Stimulated activated CD8-positive, alpha-beta memory T cell treated with anti-CD3 and anti-CD28 coated beads, Interleukin-4, amount 100 ng/mL, for 24 hours (primary cell): Measurements from ENCODE around the gene IER5.

ENCODE experiments used
- DNase-seq: peaks from one replicate; pipeline ENCODE4 v3.0.0-alpha.2; 2020; ENCODE audit warnings: low read depth

Gene IER5

DNA sequence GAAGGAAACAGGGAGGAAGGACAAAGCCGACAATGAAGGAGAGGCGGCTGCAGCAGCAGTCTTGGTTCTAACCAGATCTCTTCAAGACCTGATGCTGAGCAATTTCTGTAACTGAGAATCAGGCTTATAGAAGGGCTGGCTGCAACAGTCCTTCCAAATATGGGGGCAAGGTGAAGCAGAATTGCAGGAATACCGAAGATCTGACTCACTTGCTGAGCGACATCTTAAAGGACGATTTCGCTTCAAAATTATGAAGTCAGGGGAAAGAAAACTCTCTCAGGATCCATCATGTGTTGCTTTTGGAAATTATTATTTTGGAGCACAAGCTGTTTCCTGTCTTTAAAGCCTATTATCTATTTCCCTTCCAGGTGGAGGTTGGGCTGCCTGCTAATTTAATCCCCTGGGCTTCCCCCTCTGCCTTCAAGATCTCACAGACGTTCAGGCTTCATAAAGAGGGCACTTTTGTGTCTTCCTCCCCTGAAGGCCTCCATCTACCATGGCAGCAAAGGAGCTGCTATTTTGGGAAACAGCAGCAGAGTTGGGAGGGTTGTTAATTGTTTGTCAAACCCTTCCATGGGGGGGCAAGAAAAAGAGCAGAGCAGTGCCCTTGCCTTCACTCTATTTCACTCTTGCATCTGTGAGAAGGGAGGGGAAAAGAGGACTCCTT, 10.8 kb upstream of the IER5 start:
- DNase-seq = no peak

DNA sequence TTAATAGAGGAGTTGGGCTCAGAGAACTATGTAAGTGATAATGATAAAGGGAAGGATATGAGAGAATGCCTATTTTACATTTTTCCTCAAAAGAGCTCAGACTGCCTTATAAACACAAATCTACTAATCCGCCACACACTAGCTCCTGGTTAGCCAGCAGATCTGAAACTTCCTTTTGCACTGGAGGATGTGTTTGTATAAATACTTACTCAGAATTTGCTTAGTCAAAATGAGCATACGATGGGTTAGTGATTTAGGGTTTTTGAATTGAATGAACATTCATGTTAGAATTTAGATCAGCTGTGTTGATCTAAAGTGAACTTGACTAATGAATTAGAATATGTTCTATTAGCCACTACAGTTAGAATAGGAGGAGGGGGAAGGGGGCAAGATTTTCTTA, 9.1 kb upstream of the IER5 start:
- DNase-seq = no peak

DNA sequence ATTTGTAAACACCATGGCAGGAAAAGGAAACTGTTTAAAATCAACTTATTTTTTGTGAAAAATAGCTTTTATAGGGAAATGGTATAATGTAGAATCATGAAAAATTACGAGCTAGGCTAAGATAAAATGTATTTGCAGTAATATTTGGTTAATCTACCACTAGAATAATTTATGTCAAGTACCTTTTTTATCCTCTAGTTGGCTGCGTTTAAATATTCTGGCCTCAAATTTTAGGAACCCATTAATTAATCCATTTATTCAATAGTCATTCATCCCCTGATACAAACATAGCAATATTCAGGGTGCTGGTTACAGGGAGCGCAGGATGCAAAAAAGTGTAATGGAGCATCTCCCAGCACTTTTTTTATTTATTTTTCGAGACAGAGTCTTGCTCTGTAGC, 8.6 kb upstream of the IER5 start:
- no peak for DNase-seq

DNA sequence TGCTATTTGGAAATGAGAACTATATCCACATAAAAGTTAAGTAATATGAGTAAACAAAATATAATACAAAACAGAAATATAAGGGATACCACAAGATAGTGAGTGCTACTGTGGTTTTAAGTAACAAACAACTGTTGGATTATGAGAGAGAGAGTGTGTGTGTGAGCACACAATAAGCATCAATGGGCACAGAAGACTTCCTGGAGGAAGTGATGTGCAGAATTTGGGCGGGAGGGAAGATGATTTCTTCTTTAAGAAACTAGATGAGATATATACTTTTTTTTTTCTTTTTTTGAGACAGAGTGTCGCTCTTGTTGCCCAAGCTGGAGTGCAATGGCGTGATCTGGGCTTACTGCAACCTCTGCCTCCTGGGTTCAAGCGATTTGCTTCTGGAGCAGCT, 7.9 kb upstream of the IER5 start:
- DNase-seq = no peak

DNA sequence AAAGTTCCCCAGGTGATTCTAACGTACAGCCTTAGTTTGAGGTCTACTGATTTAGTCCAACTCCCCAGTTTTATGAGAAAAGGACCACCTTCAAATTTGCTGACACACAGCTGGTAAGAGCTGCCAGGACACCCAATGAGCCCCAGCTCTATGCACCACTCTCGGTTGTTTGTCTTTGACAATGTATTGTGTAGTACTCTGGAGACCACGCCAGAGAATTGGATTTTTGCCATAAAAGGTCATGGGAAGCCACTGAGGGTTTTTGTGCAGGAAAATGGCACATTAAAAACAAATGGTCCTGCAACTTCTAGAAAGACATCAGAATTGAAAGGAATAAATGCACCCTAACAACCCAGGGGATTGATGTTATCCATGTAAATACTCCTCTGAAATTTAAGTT, 7.1 kb upstream of the IER5 start:
- DNase-seq = no peak

DNA sequence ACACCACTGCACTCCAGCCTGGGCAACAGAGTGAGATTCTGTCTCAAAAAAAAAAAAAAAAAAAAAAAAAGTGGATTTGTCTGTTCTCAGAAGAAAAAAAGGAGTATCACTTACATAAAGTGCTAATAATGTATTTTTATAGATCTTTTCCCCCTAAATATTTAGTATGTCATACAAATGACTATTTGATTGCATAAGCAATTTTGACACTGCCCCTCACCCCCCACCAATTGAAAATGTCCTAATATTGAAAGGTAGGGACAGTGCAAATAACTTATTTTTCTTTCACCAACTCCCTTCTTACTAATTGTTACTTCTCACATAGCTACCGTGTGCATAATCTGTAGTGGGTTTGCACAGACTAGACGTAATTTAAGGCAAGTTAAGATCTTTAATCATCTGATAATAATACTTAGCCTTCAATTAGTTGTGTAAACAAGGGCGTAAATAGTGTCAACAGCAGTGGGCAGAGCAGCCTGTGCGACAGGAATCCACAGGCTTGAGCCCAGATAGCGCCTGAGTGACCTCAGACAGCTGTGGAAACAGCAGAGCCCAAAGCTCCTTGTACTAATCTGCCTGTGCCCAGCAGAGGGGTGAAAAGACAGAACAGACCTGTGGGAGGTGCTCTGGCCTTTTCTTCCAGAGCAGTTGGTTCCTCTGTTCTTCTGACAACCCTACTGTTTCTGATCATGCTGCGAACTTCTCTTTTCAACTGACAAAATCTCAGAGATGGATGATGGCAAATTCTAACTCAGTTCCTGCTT, 4.5 kb upstream of the IER5 start:
- no peak for DNase-seq

GRCh38 chr1:181084606-181084969, 3.9 kb upstream of the IER5 start:
- DNase-seq = no peak

DNA sequence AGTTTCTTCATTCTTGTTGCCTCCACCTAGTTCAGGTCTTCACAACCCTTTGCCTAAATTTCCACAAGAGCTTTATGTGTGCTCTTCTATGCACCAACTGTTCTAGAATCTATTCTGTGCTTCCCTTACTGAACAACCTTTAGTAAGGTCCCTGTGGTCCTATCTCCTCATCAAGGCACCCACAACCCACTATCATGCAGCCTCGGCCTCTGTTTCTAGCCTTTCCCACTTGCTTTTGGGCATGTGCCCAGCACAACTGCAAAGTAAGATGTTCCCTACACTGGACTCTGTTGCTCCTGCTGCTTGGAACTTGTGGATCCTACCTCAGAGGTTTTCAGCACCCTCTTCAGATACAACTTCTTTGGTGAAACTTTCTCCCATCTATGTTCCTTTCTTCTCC, 2.4 kb upstream of the IER5 start:
- no peak for DNase-seq

- DNase-seq = no peak
Observed at GRCh38 chr1:181086926-181087325, 1.6 kb upstream of the IER5 start.

DNA sequence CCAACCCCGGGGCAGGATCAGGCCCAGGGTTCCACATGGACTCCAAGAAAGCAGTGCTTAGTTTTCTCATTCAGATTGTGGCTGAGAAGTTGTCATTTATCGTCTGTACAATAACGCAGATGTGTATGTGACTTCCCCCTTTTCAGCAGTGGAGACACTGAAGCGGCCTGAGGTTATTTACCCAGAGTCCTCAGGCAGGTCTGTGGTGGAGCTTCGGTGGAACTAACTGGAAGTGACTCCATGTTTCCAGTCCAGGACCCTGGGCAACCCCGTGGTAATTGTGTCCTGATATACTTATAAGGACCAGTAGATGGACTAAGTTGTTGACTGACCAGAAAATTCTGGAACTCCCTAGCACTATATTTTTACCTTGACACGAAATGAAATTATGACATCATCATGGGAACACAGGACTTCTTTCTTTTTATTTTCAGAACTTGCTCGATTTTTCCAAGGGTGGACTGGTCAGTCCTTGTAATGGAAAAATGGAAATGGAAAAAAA, 1.0 kb upstream of the IER5 start:
- DNase-seq = no peak

- DNase-seq = no peak
Observed at GRCh38 chr1:181089017-181089675, 646 bp downstream of the IER5 start.

DNA sequence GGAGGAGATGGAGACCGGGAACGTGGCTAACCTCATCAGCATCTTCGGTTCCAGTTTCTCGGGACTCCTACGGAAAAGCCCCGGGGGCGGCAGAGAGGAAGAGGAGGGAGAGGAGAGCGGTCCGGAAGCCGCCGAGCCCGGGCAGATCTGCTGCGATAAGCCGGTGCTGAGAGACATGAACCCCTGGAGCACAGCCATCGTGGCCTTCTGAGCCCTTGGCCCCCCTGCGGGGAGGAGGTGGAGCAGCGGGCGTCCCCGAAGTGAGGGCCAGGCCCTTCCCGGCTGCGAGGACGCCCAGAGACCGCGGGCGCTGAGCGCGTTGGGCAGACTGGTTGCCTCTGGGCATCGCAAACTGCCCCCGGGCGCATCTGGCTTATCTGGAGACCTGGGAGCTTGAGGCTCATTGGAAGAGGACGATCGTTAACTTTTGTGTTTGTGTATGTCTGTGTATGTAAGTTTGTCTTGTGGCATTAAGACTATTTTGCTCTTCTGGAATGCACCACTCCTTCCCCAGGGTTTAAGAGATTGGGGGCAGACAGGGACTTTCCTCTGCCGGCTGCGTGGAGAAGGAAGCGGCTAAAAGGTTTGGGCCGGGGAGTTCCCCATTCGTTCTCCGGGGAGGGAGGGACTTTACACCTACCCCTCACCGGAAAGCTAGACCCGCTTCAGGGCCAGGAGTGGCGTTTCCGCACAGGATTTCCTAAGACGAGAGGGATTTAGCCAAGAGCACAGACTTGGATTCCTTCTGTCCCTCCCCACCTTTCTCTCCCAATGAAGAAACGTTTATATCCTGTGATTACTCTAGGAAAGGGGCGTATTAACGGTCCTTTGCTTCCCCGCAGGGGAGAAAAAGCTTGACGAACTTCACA, 1.4 kb downstream of the IER5 start:
- peak; percentile 57 for DNase-seq

- peak; percentile 14 for DNase-seq
Observed at GRCh38 chr1:181090641-181091126, 2.2 kb downstream of the IER5 start.

- DNase-seq = no peak
Observed at GRCh38 chr1:181091309-181092040, 3.0 kb downstream of the IER5 start.

- no peak for DNase-seq
Observed at GRCh38 chr1:181092056-181092455, 3.6 kb downstream of the IER5 start.

DNA sequence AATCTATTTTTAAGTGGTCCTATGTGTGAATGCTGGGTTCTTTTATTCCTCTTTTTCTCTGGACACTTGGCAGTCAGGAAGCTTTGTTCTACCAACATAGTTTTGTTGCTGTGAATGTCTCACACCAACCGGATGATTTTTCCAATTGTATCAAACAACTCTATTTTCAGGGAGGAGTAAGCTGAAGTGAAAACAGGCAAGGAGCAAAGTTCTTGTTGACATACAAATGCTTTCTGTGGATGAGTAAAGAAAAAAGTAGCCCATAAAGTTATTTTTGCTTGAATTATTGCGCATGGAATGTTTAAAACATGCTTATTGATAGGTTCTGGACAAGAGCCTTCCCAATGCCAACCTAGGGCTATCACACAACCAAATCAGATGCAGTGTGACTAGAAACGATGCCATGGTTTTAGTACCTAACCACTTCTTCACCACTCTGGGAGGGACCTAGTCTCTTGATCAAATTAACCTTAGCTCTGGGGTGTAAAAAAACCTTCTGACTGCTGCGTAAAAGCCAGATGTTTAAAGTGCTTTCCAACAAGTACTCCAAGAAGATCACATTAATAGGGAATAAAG, 4.5 kb downstream of the IER5 start:
- no peak for DNase-seq

DNA sequence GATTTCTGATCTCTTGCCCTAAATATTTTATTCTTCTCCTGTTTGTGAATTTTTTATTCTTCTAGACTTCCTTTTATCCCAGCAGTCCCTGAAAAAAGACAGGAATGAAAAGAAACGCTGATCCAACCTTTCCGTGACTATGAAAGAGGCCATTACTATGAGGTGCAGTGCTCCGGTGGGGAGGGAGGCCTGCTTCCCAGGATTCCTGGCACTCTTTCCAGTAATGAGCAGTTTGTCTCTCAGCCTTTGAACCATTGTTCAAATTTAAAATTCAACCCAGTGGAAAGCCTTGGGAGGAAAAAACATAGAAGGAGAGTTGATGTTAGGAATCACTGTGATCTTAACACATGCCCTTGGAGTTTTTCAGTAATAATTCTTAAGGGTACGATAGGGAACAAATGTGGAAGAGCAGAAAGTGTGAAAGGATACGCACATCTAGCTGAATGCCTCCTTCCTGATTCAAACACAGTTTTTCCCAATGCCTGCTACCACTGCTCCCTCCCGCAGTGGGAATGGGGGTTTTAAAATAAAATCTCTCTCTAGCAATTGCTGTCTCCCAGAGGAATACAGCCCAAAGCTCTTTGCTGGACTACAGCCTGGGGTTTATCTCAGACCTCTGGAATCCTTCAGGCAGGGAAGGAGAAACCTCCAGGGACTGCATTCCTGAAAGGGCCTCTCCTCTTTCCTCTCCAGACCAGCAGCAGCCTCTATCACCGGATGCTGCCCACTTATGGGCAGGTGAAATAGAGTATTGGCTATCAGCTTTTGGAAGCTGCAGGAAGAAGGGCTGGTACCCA, 6.1 kb downstream of the IER5 start:
- DNase-seq = no peak

DNA sequence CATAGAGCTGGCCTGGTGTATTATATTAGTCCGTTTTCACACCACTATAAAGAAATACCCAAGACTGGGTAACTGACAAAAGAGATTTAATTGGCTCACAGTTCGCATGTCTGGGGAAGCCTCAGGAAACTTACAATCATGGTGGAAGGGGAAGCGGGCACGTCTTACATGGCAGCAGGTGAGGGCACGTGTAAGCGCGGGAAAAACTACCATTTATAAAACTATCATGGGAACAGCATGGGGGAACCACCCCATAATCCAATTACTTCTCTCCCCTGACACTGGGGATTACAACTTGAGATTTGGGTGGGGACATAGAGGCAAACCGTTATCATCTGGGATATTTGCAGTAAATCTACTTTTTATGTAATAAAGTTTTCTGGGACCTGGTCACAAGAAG, 6.8 kb downstream of the IER5 start:
- DNase-seq = no peak

DNA sequence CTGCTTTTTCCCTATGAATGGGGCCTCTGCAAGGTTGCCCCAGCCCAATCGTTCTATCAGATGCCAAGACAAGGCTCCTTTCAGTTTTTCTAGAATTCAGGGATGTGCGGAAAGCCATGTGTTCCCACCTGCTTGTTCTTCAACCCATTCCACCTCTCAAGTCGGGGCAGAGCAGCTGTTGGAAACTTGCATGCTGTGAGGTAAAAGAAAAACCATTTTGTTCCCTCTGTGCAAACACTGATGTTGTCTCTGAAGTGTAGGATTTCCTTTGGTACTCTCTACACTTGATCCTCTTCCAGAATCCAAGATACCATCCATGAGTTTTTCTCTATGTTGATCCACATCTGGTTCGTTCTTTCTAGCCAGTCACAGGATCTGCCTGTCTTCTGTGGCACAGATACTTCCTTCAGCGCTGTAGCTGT, 7.3 kb downstream of the IER5 start:
- no peak for DNase-seq

DNA sequence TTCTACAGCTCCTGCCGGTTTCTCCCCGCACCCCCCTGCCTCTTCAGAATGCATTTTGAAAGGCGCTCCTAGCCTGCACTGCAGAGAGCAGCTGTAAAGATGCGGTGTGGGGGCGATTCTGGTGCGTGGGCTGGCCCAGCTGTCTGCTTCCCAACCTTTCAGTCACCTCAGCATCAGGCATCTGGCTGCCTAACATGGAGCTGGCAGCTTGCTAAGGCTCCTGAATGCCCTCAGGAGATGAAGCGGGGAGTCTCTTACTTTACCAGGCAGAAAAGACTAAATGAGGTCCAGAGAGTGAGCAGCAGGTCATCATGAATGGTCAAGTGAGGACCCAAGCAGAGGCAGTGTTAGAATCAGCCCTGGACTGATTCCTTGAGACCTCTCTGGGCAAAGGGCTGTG, 8.7 kb downstream of the IER5 start:
- DNase-seq = no peak
